SK-N-MC (cell line): ENCODE measurements around the gene F12.

ENCODE experiments used
- EZH2 ChIP-seq: fragments of 200-600 bp; sonication (generic); IDR thresholded peaks from one replicate; pipeline ENCODE4 v1.6.1; 2017; ENCODE audit warnings: antibody characterized with exemption
- POLR2AphosphoS5 ChIP-seq: IDR thresholded peaks from 2 replicates; pipeline ENCODE4 v1.6.1; 2012; ENCODE audit warnings: mild to moderate bottlenecking, low read depth, low read length, borderline replicate concordance

DNA sequence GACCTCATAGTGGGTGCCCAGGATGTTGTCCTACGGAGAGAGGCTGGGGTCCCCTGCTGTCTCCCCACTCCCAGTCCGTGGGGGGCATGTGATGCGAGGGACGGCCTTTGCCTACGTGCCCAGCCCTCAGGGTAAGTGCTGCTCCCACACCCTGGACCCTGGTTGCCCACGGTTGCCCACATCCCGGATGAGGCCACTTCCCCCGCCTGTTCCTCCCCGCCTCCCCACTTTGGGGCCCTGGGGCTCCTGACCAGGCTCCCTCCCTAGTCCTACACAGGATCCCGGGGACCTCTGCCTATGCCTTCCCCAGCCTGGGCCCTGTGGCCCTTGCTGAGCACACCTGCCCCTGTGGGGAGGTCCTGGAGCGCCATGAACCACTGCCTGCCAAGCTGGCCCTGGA is 23.6 kb downstream of the F12 start:
- TF ChIP-seq EZH2 (no peak), POLR2AphosphoS5 (no peak)
